ENCODE results near the gene TMEM109. TPM values are rescaled to one million over a fixed set of nuclear protein-coding genes. Genes with fewer than 3 reads are reported as not detected.

TMEM109 gene
- total and polyA plus RNA-seq, 7 experiments from 2014 or later: 49.8 to 287 (median 60.5) TPM

GRCh38 chr11:60873533-60873932 lies 40.4 kb upstream of the TMEM109 start:
- peaks cover 0 to 3% (median 0%) of the 10 kb centered on the region in 5 donors for H3K27me3 Mint-ChIP-seq
- CTCF ChIA-PET: no interaction called here

GRCh38 chr11:60874421-60875365 lies 39.3 kb upstream of the TMEM109 start:
- H3K4me3 Mint-ChIP-seq: no peak overlapping the region
- no peak for DNase-seq
- H3K36me3 Mint-ChIP-seq: peaks cover 0 to 13% (median 6%) of the 10 kb centered on the region in 5 donors

More at GRCh38 chr11:60873533-60873932, 40.4 kb upstream of the TMEM109 start:
- Histone ChIP-seq H3K36me3 (ENCODE audit: control insufficient read depth in 2 of 3, insufficient read depth in 3 of 3, low read length in 3 of 3) (peaks cover 0 to 13% (median 0%) of the 10 kb centered on the region in 3 experiments), H3K27me3 (ENCODE audit: control insufficient read depth in 2 of 2, insufficient read depth in 2 of 2, low read length in 2 of 2) (no peaks in the 10 kb centered on the region), H3K4me1 (ENCODE audit: control insufficient read depth in 2 of 2, insufficient read depth in 2 of 2, low read length in 2 of 2) (peaks cover 0 to 25% of the 10 kb centered on the region in 2 donors), H3K27ac (ENCODE audit: low read depth, low read length) (no peak overlapping the region), H3K4me3 (ENCODE audit: low read length) (no peak overlapping the region), H3K9me3 (ENCODE audit: control insufficient read depth in 2 of 3, low read length in 3 of 3) (no peaks in the 10 kb centered on the region)
- DNase-seq (no peak), ATAC-seq (no peak)
- intact Hi-C loops (cut with micrococcal nuclease): no loop called here
- Mint-ChIP-seq H3K27ac (peak overlapping the region in 1 of 9 donors; percentile 22), H3K4me3 (no peak overlapping the region), H3K9me3 (no peaks in the 10 kb centered on the region), H3K4me1 (peaks cover 0 to 17% (median 5%) of the 10 kb centered on the region in 7 donors), H3K36me3 (peaks cover 0 to 6% (median 3%) of the 10 kb centered on the region in 5 donors)
- POLR2A ChIA-PET: no interaction called here

DNA sequence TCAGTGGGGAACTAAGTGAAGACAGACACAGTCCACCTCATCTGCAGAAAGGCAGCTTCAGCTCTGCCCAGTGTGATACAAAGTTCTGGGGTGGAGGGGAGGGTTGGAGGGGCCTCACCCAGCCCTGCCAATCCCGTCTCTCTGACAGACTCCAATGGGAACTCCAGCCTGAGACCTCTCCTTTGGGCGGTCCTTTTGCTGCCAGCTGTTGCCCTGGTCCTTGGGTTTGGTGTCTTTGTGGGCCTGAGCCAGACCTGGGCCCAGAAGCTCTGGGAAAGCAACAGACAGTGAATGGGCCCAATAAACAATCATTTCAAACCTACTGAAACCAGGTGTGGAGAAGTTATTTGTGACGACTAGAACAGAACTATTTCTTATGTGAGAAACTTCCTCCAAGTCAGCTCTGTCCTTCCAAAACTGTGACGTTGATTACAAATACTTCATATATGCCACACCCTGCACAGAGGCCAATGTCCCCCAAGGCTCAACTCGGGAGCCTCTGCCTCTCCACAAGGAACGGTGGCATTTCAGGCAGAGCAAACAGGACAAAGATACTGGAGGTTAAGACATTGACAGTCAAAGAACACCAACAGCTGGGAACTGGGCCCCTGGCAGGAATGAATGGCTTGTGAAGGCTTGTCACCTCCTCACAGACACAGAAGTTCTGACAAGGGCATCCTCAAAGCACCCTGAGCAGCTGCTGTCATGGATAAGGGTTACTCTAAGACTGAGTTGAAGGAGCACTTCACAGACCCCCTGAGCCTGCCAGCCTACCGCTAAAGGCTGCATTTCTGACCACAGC lies 38.4 kb upstream of the TMEM109 start:
- no peak overlapping the region for H3K4me3 ChIP-seq (ENCODE audit: low read length)
- ATAC-seq (no peak), DNase-seq (no peak)
- peak overlapping the region in 1 of 9 donors; percentile 31 for H3K27ac Mint-ChIP-seq
- no peaks in the 10 kb centered on the region for H3K27me3 Mint-ChIP-seq
- H3K4me3 Mint-ChIP-seq: no peak overlapping the region
- H3K36me3 ChIP-seq (ENCODE audit: control insufficient read depth in 2 of 3, insufficient read depth in 3 of 3, low read length in 3 of 3): peaks cover 0 to 34% (median 7%) of the 10 kb centered on the region in 3 experiments
- peaks cover 0 to 14% (median 5%) of the 10 kb centered on the region in 7 donors for H3K4me1 Mint-ChIP-seq
- ChIA-PET POLR2A (no interaction called here), CTCF (no interaction called here)
- H3K27ac ChIP-seq (ENCODE audit: low read depth, low read length): no peak overlapping the region
- no peaks in the 10 kb centered on the region for H3K27me3 ChIP-seq (ENCODE audit: control insufficient read depth in 2 of 2, insufficient read depth in 2 of 2, low read length in 2 of 2)
- no peaks in the 10 kb centered on the region for H3K9me3 ChIP-seq (ENCODE audit: control insufficient read depth in 2 of 3, low read length in 3 of 3)
- H3K4me1 ChIP-seq (ENCODE audit: control insufficient read depth in 2 of 2, insufficient read depth in 2 of 2, low read length in 2 of 2): peaks cover 0 to 22% of the 10 kb centered on the region in 2 donors
- H3K36me3 Mint-ChIP-seq: peaks cover 0 to 19% (median 6%) of the 10 kb centered on the region in 5 donors
- intact Hi-C loops (cut with micrococcal nuclease): no loop called here
- no peaks in the 10 kb centered on the region for H3K9me3 Mint-ChIP-seq

More at GRCh38 chr11:60874421-60875365, 39.3 kb upstream of the TMEM109 start:
- H3K27me3 ChIP-seq (ENCODE audit: control insufficient read depth in 2 of 2, insufficient read depth in 2 of 2, low read length in 2 of 2): no peaks in the 10 kb centered on the region
- Mint-ChIP-seq H3K4me1 (peaks cover 0 to 14% (median 5%) of the 10 kb centered on the region in 7 donors), H3K9me3 (no peaks in the 10 kb centered on the region), H3K27ac (peak overlapping the region in 1 of 9 donors; percentile 68), H3K27me3 (peaks cover 0 to 1% (median 0%) of the 10 kb centered on the region in 5 donors)
- no peak overlapping the region for H3K27ac ChIP-seq (ENCODE audit: low read depth, low read length)
- ChIA-PET CTCF (no interaction called here), POLR2A (no interaction called here)
- no peak overlapping the region for H3K4me3 ChIP-seq (ENCODE audit: low read length)
- H3K4me1 ChIP-seq (ENCODE audit: control insufficient read depth in 2 of 2, insufficient read depth in 2 of 2, low read length in 2 of 2): peaks cover 0 to 25% of the 10 kb centered on the region in 2 donors
- no peaks in the 10 kb centered on the region for H3K9me3 ChIP-seq (ENCODE audit: control insufficient read depth in 2 of 3, low read length in 3 of 3)
- intact Hi-C loops (cut with micrococcal nuclease): no loop called here
- ATAC-seq: no peak
- H3K36me3 ChIP-seq (ENCODE audit: control insufficient read depth in 2 of 3, insufficient read depth in 3 of 3, low read length in 3 of 3): peaks cover 0 to 25% (median 1%) of the 10 kb centered on the region in 3 experiments

GRCh38 chr11:60876168-60876485 lies 37.8 kb upstream of the TMEM109 start:
- Histone ChIP-seq H3K4me3 (ENCODE audit: low read length) (no peak overlapping the region), H3K9me3 (ENCODE audit: control insufficient read depth in 2 of 3, low read length in 3 of 3) (no peaks in the 10 kb centered on the region), H3K4me1 (ENCODE audit: control insufficient read depth in 2 of 2, insufficient read depth in 2 of 2, low read length in 2 of 2) (peaks cover 0 to 17% of the 10 kb centered on the region in 2 donors), H3K27ac (ENCODE audit: low read depth, low read length) (no peak overlapping the region), H3K36me3 (ENCODE audit: control insufficient read depth in 2 of 3, insufficient read depth in 3 of 3, low read length in 3 of 3) (peaks cover 0 to 39% (median 11%) of the 10 kb centered on the region in 3 experiments), H3K27me3 (ENCODE audit: control insufficient read depth in 2 of 2, insufficient read depth in 2 of 2, low read length in 2 of 2) (no peaks in the 10 kb centered on the region)
- ChIA-PET POLR2A (no interaction called here), CTCF (no interaction called here)
- H3K4me3 Mint-ChIP-seq: no peak overlapping the region
- H3K4me1 Mint-ChIP-seq: peaks cover 0 to 11% (median 5%) of the 10 kb centered on the region in 7 donors
- DNase-seq (no peak), ATAC-seq (no peak)
- no peaks in the 10 kb centered on the region for H3K9me3 Mint-ChIP-seq
- H3K27ac Mint-ChIP-seq: peak overlapping the region in 2 of 9 donors; percentile 18 to 55
- no peaks in the 10 kb centered on the region for H3K27me3 Mint-ChIP-seq
- H3K36me3 Mint-ChIP-seq: peaks cover 2 to 25% (median 6%) of the 10 kb centered on the region in 5 donors
- intact Hi-C loops (cut with micrococcal nuclease): no loop called here

DNA sequence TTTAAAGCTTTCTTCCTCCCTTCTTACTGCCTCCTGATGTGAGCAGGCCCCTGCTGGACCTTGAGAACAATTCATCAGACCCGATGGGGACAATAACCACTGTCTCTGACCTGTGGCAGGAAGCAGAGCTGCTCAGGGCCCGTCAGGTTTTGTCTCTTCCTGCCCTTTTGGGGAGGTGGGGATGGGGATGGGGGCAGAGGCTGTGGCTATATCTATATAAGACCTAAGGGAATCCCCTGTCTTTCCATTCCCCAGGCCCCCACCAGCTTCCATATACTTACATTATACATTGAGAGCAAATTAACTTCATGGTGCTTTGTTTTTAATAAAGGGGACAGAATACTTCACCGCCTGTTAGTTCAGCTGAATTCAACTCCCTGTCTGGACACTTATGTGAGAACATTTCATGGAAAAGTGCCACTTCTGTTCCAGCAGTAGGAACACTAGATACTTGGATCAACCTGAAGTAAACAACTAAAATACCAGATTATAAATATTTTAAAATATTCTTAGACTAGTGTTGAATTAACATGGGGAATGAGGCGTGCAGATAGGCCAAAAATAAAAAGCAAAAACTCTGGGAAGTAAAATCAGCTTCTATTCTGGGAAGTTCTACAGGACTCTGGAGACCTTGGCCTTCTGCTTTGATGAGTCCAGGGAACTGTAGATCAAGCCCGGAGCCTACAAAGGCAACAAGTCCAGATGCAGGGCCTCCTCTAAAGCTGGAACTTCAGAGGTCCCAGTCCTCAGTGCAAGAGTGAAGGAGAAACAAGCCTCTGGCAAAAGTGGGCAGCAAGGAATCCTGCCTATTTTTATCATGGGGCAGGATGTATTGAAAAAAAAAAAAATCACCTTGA lies 35.5 kb upstream of the TMEM109 start:
- ChIA-PET POLR2A (no interaction called here), CTCF (no interaction called here)
- Mint-ChIP-seq H3K36me3 (peaks cover 6 to 40% (median 11%) of the 10 kb centered on the region in 5 donors), H3K4me3 (no peak overlapping the region), H3K4me1 (peaks cover 0 to 9% (median under 1%) of the 10 kb centered on the region in 7 donors), H3K27me3 (no peaks in the 10 kb centered on the region), H3K9me3 (no peaks in the 10 kb centered on the region), H3K27ac (peak overlapping the region in 1 of 9 donors; percentile 14)
- H3K36me3 ChIP-seq (ENCODE audit: control insufficient read depth in 2 of 3, insufficient read depth in 3 of 3, low read length in 3 of 3): peaks cover 0 to 41% (median 11%) of the 10 kb centered on the region in 3 experiments
- no peak overlapping the region for H3K27ac ChIP-seq (ENCODE audit: low read depth, low read length)
- DNase-seq (no peak), ATAC-seq (no peak)
- no peaks in the 10 kb centered on the region for H3K27me3 ChIP-seq (ENCODE audit: control insufficient read depth in 2 of 2, insufficient read depth in 2 of 2, low read length in 2 of 2)
- H3K9me3 ChIP-seq (ENCODE audit: control insufficient read depth in 2 of 3, low read length in 3 of 3): no peaks in the 10 kb centered on the region
- intact Hi-C loops (cut with micrococcal nuclease): no loop called here
- H3K4me3 ChIP-seq (ENCODE audit: low read length): no peak overlapping the region
- peaks cover 0 to 1% of the 10 kb centered on the region in 2 donors for H3K4me1 ChIP-seq (ENCODE audit: control insufficient read depth in 2 of 2, insufficient read depth in 2 of 2, low read length in 2 of 2)

DNA sequence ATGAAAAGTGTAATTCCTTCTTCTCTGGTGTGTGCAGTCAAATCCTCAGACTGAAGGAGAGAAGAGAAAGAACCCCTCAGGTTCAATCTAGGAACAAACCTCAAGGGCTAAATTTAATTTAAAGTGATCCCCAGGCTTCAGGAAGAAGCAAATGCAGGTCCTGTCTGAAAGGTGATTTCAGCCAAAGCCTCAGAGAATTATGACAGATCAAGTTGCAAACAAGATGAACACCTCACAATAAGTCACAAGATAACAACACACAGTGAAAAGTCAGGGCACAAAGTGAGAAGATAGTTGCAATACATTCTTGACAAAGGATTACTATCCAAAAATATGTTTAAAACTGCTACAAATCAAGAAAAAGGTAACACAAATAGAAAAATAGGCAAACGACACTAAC lies 34.9 kb upstream of the TMEM109 start:
- H3K4me1 ChIP-seq (ENCODE audit: control insufficient read depth in 2 of 2, insufficient read depth in 2 of 2, low read length in 2 of 2): no peaks in the 10 kb centered on the region
- no peaks in the 10 kb centered on the region for H3K27me3 ChIP-seq (ENCODE audit: control insufficient read depth in 2 of 2, insufficient read depth in 2 of 2, low read length in 2 of 2)
- ATAC-seq: no peak
- H3K27ac ChIP-seq (ENCODE audit: low read depth, low read length): no peak overlapping the region
- intact Hi-C loops (cut with micrococcal nuclease): no loop called here
- CTCF ChIA-PET: no interaction called here
- no peak for DNase-seq
- no peaks in the 10 kb centered on the region for H3K9me3 ChIP-seq (ENCODE audit: control insufficient read depth in 2 of 3, low read length in 3 of 3)
- POLR2A ChIA-PET: no interaction called here
- no peak overlapping the region for H3K4me3 ChIP-seq (ENCODE audit: low read length)
- Mint-ChIP-seq H3K4me3 (no peak overlapping the region), H3K4me1 (peaks cover 0 to 9% (median 5%) of the 10 kb centered on the region in 7 donors), H3K27ac (no peak overlapping the region), H3K9me3 (no peaks in the 10 kb centered on the region), H3K27me3 (no peaks in the 10 kb centered on the region), H3K36me3 (peaks cover 8 to 44% (median 17%) of the 10 kb centered on the region in 5 donors)
- H3K36me3 ChIP-seq (ENCODE audit: control insufficient read depth in 2 of 3, insufficient read depth in 3 of 3, low read length in 3 of 3): peaks cover 0 to 41% (median 11%) of the 10 kb centered on the region in 3 experiments
